ENCODE results near the gene SORCS2.

- TF ChIP-seq CTCF (IDR thresholded peaks at IDR 0.05) (no peak), SIN3A (IDR thresholded peaks at IDR 0.05; ENCODE audit: borderline replicate concordance, insufficient read depth, low read depth, low read length) (no peak), POLR2AphosphoS5 (IDR thresholded peaks at IDR 0.05; ENCODE audit: low read depth, low read length) (no peak), TCF7L2 (IDR thresholded peaks at IDR 0.05; ENCODE audit: low read depth, low read length) (no peak)
These were observed 320.1 kb downstream of the SORCS2 start for GRCh38 chr4:7512428-7512827.

Measured in Panc1 (cell line).